Heart right ventricle (tissue), 16 donors: ENCODE measurements around the gene MACROH2A1. TPM values are rescaled to one million over a fixed set of nuclear protein-coding genes. Genes with fewer than 3 reads are reported as not detected.
A peak's percentile ranks its signal among the peaks of the same experiment; 100 is the strongest.

Experiments
- ATAC-seq, 8 donors: fragments of 200-7000 bp; cut with Tn5 transposase; one replicate each; pipeline ENCODE4 v1.9.1; 2020; ENCODE audit warnings: mild to moderate bottlenecking in 8 of 8, moderate library complexity in 8 of 8, moderate number of reproducible peaks in 1 of 8
- DNase-seq, 2 donors: peaks; one replicate each; pipeline ENCODE4 v3.0.0-alpha.2; 2020
- H3K27ac ChIP-seq, 10 donors: fragments of 200-600 bp; sonication (generic) in 2 of 10; one replicate each; pipeline versions ENCODE4 v1.5.0 to v1.8.0; 2020 to 2022; ENCODE audit warnings: mild to moderate bottlenecking in 3 of 10
- H3K27me3 ChIP-seq, 7 donors: fragments of 200-600 bp; one replicate each; pipeline ENCODE4 v1.8.0; 2021 to 2022; ENCODE audit warnings: mild to moderate bottlenecking in 2 of 7
- H3K36me3 ChIP-seq, 9 donors: fragments of 200-600 bp; sonication (generic) in 1 of 9; one replicate each; pipeline versions ENCODE4 v1.5.0 to v1.8.0; 2020 to 2022; ENCODE audit warnings: mild to moderate bottlenecking in 2 of 9
- H3K4me1 ChIP-seq, 9 donors: fragments of 200-600 bp; sonication (generic) in 1 of 9; one replicate each; pipeline versions ENCODE4 v1.5.0 to v1.8.0; 2020 to 2022; ENCODE audit warnings: mild to moderate bottlenecking in 4 of 9
- H3K4me3 ChIP-seq, 10 donors: fragments of 200-600 bp; sonication (generic) in 2 of 10; one replicate each; pipeline versions ENCODE4 v1.5.0 to v1.8.0; 2020 to 2022; ENCODE audit warnings: mild to moderate bottlenecking in 7 of 10, moderate library complexity in 2 of 10
- H3K9me3 ChIP-seq, 11 donors: fragments of 200-600 bp in 10 of 11; sonication (generic) in 2 of 11; one replicate each; pipeline versions ENCODE4 v1.5.0 to v1.8.0; 2013 to 2022; ENCODE audit warnings: mild to moderate bottlenecking in 2 of 11, control low read depth in 1 of 11, moderate library complexity in 1 of 11
- CTCF ChIP-seq, 9 donors: fragments of 200-600 bp; sonication (generic) in 2 of 9; IDR thresholded peaks; one replicate each; pipeline versions ENCODE4 v1.5.0 to v1.8.0; 2021 to 2022; ENCODE audit warnings: antibody characterized with exemption in 9 of 9, mild to moderate bottlenecking in 5 of 9, moderate library complexity in 1 of 9
- WGBS, 2 donors: extraction: QIAGEN DNeasy Blood & Tissue Kit; methylation state at CpG; one replicate each; pipeline ENCODE4 v1.1.7; 2013; ENCODE audit warnings: inconsistent platforms in 1 of 2; 5-methylcytosine and 5-hydroxymethylcytosine counted together
- intact Hi-C, 10 donors: fragments of 100-400 bp; cut with DNase I; formaldehyde crosslinking; loops; one replicate each; pipeline versions ENCODE4 v1.11.1 to v1.14.2; 2022
- polyA plus RNA-seq, 2 donors: library from polyadenylated mRNA; stranded (reverse); fragments of 200-250 nt; gene quantifications; one replicate each; pipeline ENCODE4 v1.2.3, GENCODE V29; 2013
- total RNA-seq, 10 donors: library from RNA; stranded (reverse); fragmentation: NEBNext Ultra II Directional in 3 of 10; extraction: Animal tissue kit (Norgen Biotek cat#: 25700) in 3 of 10; gene quantifications; one replicate each; pipeline versions ENCODE4 v1.2.1 to v1.2.4, GENCODE V29; 2021 to 2023
- donor health status: Arrhythmogenic right ventricular cardiomyopathy.
- donor health status: ischemic (EF 13 %, LVEDD 7.1; RV severe dilation, severe dysfunction).
- donor health status: healthy with polysubstance abuse.
- donor health status: DM: no; HTN: yes; CAD: no.
- donor health status: DM: no; HTN: no; CAD: no.
- donor health status: ischemic (EF 25% LVEDD 6.9; RV normal size, moderate dysfunction).
- donor health status: ischemic (EF 25% LVEDD 5.7; RV mildly dilated, moderate dysfunction).
- donor health status: healthy.
- donor health status: DM: yes; HTN: yes; CAD: no.
- donor health status: Ischemic cardiomyopathy.
- donor health status: ischemic (EF 35%, LVEDD 5.7; RV mildly dilated, moderate dysfunction).
- donor health status: nonischemic (EF 11% LVEDD 7.7; RV severe dilation, severe dysfunction).
- donor health status: DM: yes; HTN: yes; CAD: no.
- donor health status: PGD.
- donor health status: ischemic (EF 29% LVEDD 5.4; RV normal size, mild dysfunction).
- donor health status: nonischemic (EF 23%, LVEDD 6.1; RV moderate dilation, normal function).

Gene MACROH2A1
- total and polyA plus RNA-seq, 12 donors = 80.0 to 152 (median 101) TPM

- no peak for ATAC-seq
- no peak overlapping the region for H3K4me3 ChIP-seq
- H3K27me3 ChIP-seq = no peaks in the 10 kb centered on the region
These were observed 42.9 kb upstream of the MACROH2A1 start for GRCh38 chr5:135441919-135442318.

GRCh38 chr5:135441350-135441831 lies 42.4 kb upstream of the MACROH2A1 start:
- peak in 1 of 8 donors; percentile 17 for ATAC-seq
- Histone ChIP-seq H3K9me3 (no peaks in the 10 kb centered on the region), H3K27ac (peak overlapping the region in 1 of 10 donors; percentile 26), H3K4me3 (no peak overlapping the region), H3K36me3 (no peaks in the 10 kb centered on the region), H3K27me3 (no peaks in the 10 kb centered on the region), H3K4me1 (peaks cover 0 to 64% (median 12%) of the 10 kb centered on the region in 9 donors)
- WGBS, 2 donors = 38 to 46% methylated on average over 11 of the region's 11 CpGs
- no peak for TF ChIP-seq CTCF (IDR thresholded peaks at IDR 0.05)
- DNase-seq = no peak
- intact Hi-C loops = no loop called here

More at GRCh38 chr5:135441919-135442318, 42.9 kb upstream of the MACROH2A1 start:
- intact Hi-C loops = no loop called here
- peaks cover 0 to 59% (median 12%) of the 10 kb centered on the region in 9 donors for H3K4me1 ChIP-seq
- no peak for DNase-seq
- no peaks in the 10 kb centered on the region for H3K9me3 ChIP-seq
- peak overlapping the region in 1 of 10 donors; percentile 26 for H3K27ac ChIP-seq
- TF ChIP-seq CTCF (IDR thresholded peaks at IDR 0.05) = no peak
- no peaks in the 10 kb centered on the region for H3K36me3 ChIP-seq
- WGBS, 2 donors = 83 to 85% methylated on average over 4 of the region's 4 CpGs

GRCh38 chr5:135440916-135441315 lies 41.9 kb upstream of the MACROH2A1 start:
- DNase-seq = no peak
- 64 to 67% methylated on average over 6 of the region's 6 CpGs for WGBS, 2 donors
- no peaks in the 10 kb centered on the region for H3K9me3 ChIP-seq

More at GRCh38 chr5:135440916-135441315, 41.9 kb upstream of the MACROH2A1 start:
- no peaks in the 10 kb centered on the region for H3K27me3 ChIP-seq
- ATAC-seq = no peak
- no peaks in the 10 kb centered on the region for H3K36me3 ChIP-seq
- intact Hi-C loops = no loop called here
- H3K4me1 ChIP-seq = peaks cover 0 to 66% (median 12%) of the 10 kb centered on the region in 9 donors
- TF ChIP-seq CTCF (IDR thresholded peaks at IDR 0.05) = no peak
- H3K4me3 ChIP-seq = no peak overlapping the region
- H3K27ac ChIP-seq = no peak overlapping the region
